NCI-H146 (cell line): ENCODE results near the gene SLC35B3.
"Not testable (repeated sequence)": the region's sequence is repeated elsewhere in the genome, so short reads cannot be mapped to it uniquely, and the experiment has no call there.

Experiments used
- DNase-seq: peaks from one replicate; lab custom pipeline; 2025; lab: John Stamatoyannopoulos, UW

SLC35B3 gene

GRCh38 chr6:8414844-8415243 lies 20.5 kb downstream of the SLC35B3 start:
- no peak for DNase-seq

GRCh38 chr6:8405946-8406345 lies 29.4 kb downstream of the SLC35B3 start:
- not testable (repeated sequence) for DNase-seq

- DNase-seq, result no peak
Observed at GRCh38 chr6:8402546-8402945, 32.8 kb downstream of the SLC35B3 start.

- peak; percentile 80 for DNase-seq
Observed at GRCh38 chr6:8400663-8401062, 34.7 kb downstream of the SLC35B3 start.

GRCh38 chr6:8392569-8392968 lies 42.8 kb downstream of the SLC35B3 start:
- peak; percentile 30 for DNase-seq

GRCh38 chr6:8391934-8392333 lies 43.4 kb downstream of the SLC35B3 start:
- DNase-seq, result no peak

- DNase-seq, result peak; percentile 96
Observed at GRCh38 chr6:8389036-8389818, 46.1 kb downstream of the SLC35B3 start.

GRCh38 chr6:8387942-8388437 lies 47.4 kb downstream of the SLC35B3 start:
- peak; percentile 99 for DNase-seq

GRCh38 chr6:8383584-8383983 lies 51.8 kb downstream of the SLC35B3 start:
- DNase-seq, result no peak

GRCh38 chr6:8382434-8382833 lies 52.9 kb downstream of the SLC35B3 start:
- no peak for DNase-seq

GRCh38 chr6:8375916-8376315 lies 59.4 kb downstream of the SLC35B3 start:
- DNase-seq, result no peak
